Psoas muscle (tissue), 8 donors: ENCODE data around the gene FABP3. TPM values are rescaled to one million over a fixed set of nuclear protein-coding genes. Genes with fewer than 3 reads are reported as not detected.

Source experiments
- ATAC-seq, 4 donors: fragments of 200-7000 bp; cut with Tn5 transposase; one replicate each; pipeline ENCODE4 v1.9.1; 2020; ENCODE audit warnings: moderate library complexity in 3 of 4, mild to moderate bottlenecking in 2 of 4
- DNase-seq, 2 donors: peaks; one replicate each; pipeline ENCODE4 v3.0.0-alpha.2; 2020
- H3K27ac ChIP-seq: fragments of 200-600 bp; one replicate; pipeline ENCODE4 v1.8.0; 2022
- H3K27me3 ChIP-seq, 3 donors: fragments of 200-600 bp in 1 of 3; one replicate each; pipeline versions ENCODE4 v1.6.1 to v1.8.0; 2013 to 2022; ENCODE audit warnings: low read length in 2 of 3, mild to moderate bottlenecking in 2 of 3, moderate library complexity in 1 of 3; ENCODE audit not compliant: insufficient read depth in 3 of 3
- H3K36me3 ChIP-seq, 2 donors: fragments of 200-600 bp in 1 of 2; one replicate each; pipeline versions ENCODE4 v1.6.1 to v1.8.0; 2013 to 2022; ENCODE audit warnings: low read depth in 1 of 2, mild to moderate bottlenecking in 1 of 2, moderate library complexity in 1 of 2; ENCODE audit not compliant: insufficient read depth in 1 of 2
- H3K4me1 ChIP-seq: fragments of 200-600 bp; one replicate; pipeline ENCODE4 v1.8.0; 2022
- H3K4me3 ChIP-seq: fragments of 200-600 bp; one replicate; pipeline ENCODE4 v1.8.0; 2022; ENCODE audit warnings: mild to moderate bottlenecking
- H3K9me3 ChIP-seq: fragments of 200-600 bp; one replicate; pipeline ENCODE4 v1.8.0; 2022
- CTCF ChIP-seq: fragments of 200-600 bp; IDR thresholded peaks from one replicate; pipeline ENCODE4 v1.8.0; 2022; ENCODE audit warnings: antibody characterized with exemption
- WGBS, 3 donors: extraction: QIAGEN DNeasy Blood & Tissue Kit; methylation state at CpG; one replicate each; pipeline versions ENCODE4 v1.1.6 to v1.1.7; 2013; 5-methylcytosine and 5-hydroxymethylcytosine counted together
- intact Hi-C, 2 donors: fragments of 100-400 bp; cut with DNase I; formaldehyde crosslinking; loops; one replicate each; pipeline versions ENCODE4 v1.11.0 to v1.14.2; 2022
- long read RNA-seq, 2 donors: library from polyadenylated mRNA; unstranded; transcript quantifications; one replicate each; pipeline ENCODE4 v2.0.0, GENCODE V29; 2021
- polyA plus RNA-seq, 3 donors: library from polyadenylated mRNA; stranded (reverse); fragments of 200-250 nt; gene quantifications; one replicate each; pipeline ENCODE4 v1.2.3, GENCODE V29; 2013
- total RNA-seq, 4 donors: library from RNA; stranded (reverse); fragmentation: NEBNext Ultra II Directional in 2 of 4; extraction: Animal tissue kit (Norgen Biotek cat#: 25700) in 2 of 4; gene quantifications; one replicate each; pipeline versions ENCODE4 v1.2.1 to v1.2.4, GENCODE V29; 2021 to 2023
- donor health status: healthy with polysubstance abuse.
- donor health status: DM: no; HTN: no; CAD: no; lungs with moderate emphysema.
- donor health status: Bipolar disorder and iron deficiency.
- donor health status: healthy.
- donor health status: DM: yes; HTN: yes; CAD: no.
- donor health status: DM: no; HTN: no; CAD: no.
- donor health status: DM: no; HTN: no; CAD: no.
- donor health status: DM: yes; HTN: yes; CAD: no.

The FABP3 gene
- total RNA-seq (1,000 to 10,000 TPM in 2 of 4 donors, 100 to 1,000 TPM in 2; 467 to 4,001 (median 1,634) TPM), polyA plus RNA-seq (1,000 to 10,000 TPM; 1,537 to 3,507 (median 3,423) TPM)
- long read RNA-seq, donor 1, transcript FABP3-201 (4 exons, 725 nt), result major isoform, 111 of 122 reads
- long read RNA-seq, donor 1, partial matches to known transcripts, result 2 of 122 reads
- long read RNA-seq, donor 1, other reads (novel, unspliced or antisense), result 6 of 122 reads
- long read RNA-seq, donor 2, transcript FABP3-201 (4 exons, 725 nt), result major isoform, 1,449 of 1,611 reads
- long read RNA-seq, donor 2, transcript FABP3-204 (5 exons, 693 nt), result minor isoform, 37 of 1,611 reads
- long read RNA-seq, donor 2, partial matches to known transcripts, result 23 of 1,611 reads
- long read RNA-seq, donor 2, other reads (novel, unspliced or antisense), result 98 of 1,611 reads

GRCh38 chr1:31373056-31373896 lies at the start of gene FABP3:
Gene FABP3 (minus strand): TSS chr1:31373076. CDS start chr1:31373014, 62 bp downstream.
- Histone ChIP-seq H3K27ac (peak within 1 kb of the TSS; percentile 96), H3K9me3 (no peaks in the 10 kb centered on the region), H3K4me1 (peaks cover 42% of the 10 kb centered on the region), H3K4me3 (peak within 1 kb of the TSS; percentile 70), H3K27me3 (no peaks in the 10 kb centered on the region), H3K36me3 (peaks cover 0 to 5% of the 10 kb centered on the region in 2 donors)
- peak; percentile 4 for TF ChIP-seq CTCF
- 0 to 1% (median 1%) methylated on average over 42 to 44 of the region's 44 CpGs for WGBS, 3 donors
- intact Hi-C loops, result no loop called here
- ATAC-seq, result peak; percentile 76 to 83 (median 76)
- DNase-seq, result peak; percentile 90 to 94

GRCh38 chr1:31421371-31422040 lies 48.6 kb upstream of the FABP3 start:
- TF ChIP-seq CTCF, result peak; percentile 45
- Histone ChIP-seq H3K27me3 (no peaks in the 10 kb centered on the region), H3K9me3 (no peaks in the 10 kb centered on the region), H3K4me1 (peaks cover 22% of the 10 kb centered on the region), H3K27ac (peak overlapping the region; percentile 89), H3K4me3 (no peak overlapping the region), H3K36me3 (peaks cover 0 to 2% of the 10 kb centered on the region in 2 donors)
- DNase-seq, result no peak
- WGBS, 3 donors, result 33 to 54% (median 33%) methylated on average over 9 of the region's 9 CpGs
- ATAC-seq, result peak; percentile 46 to 60 (median 50)
- intact Hi-C loops, result loop anchor here (2.0 to 10.0 kb wide), 4 partner anchors 39 to 241 kb away; no protein-coding TSS in a partner anchor

GRCh38 chr1:31420716-31421115 lies 47.8 kb upstream of the FABP3 start:
- no peak overlapping the region for H3K4me3 ChIP-seq
- intact Hi-C loops, result loop anchor here (5.0 to 10.0 kb wide), 3 partner anchors 38 to 238 kb away; no protein-coding TSS in a partner anchor
- ATAC-seq, result no peak
- H3K27me3 ChIP-seq, result no peaks in the 10 kb centered on the region
- no peaks in the 10 kb centered on the region for H3K36me3 ChIP-seq
- no peak for DNase-seq
- no peaks in the 10 kb centered on the region for H3K9me3 ChIP-seq
- H3K4me1 ChIP-seq, result peaks cover 29% of the 10 kb centered on the region
- 81 to 88% (median 81%) methylated on average over 5 of the region's 5 CpGs for WGBS, 3 donors
- H3K27ac ChIP-seq, result no peak overlapping the region
- TF ChIP-seq CTCF, result no peak

GRCh38 chr1:31418626-31419323 lies 45.9 kb upstream of the FABP3 start:
- Histone ChIP-seq H3K4me1 (peaks cover 37% of the 10 kb centered on the region), H3K9me3 (no peaks in the 10 kb centered on the region), H3K27me3 (peaks cover 0 to 2% (median 0%) of the 10 kb centered on the region in 3 donors), H3K4me3 (no peak overlapping the region), H3K36me3 (no peaks in the 10 kb centered on the region), H3K27ac (no peak overlapping the region)
- intact Hi-C loops, result no loop called here
- WGBS, 3 donors, result 38 to 55% (median 40%) methylated on average over 4 of the region's 4 CpGs
- ATAC-seq, result peak in 2 of 4 donors; percentile 14 to 20
- TF ChIP-seq CTCF, result no peak
- DNase-seq, result no peak
